Testis (tissue), 3 donors: Measurements from ENCODE around the gene XPC. TPM values are rescaled to one million over a fixed set of nuclear protein-coding genes. Genes with fewer than 3 reads are reported as not detected.

ENCODE experiments used
- DNase-seq: peaks from one replicate; pipeline ENCODE4 v3.0.0-alpha.2; 2019
- H3K27ac ChIP-seq, 2 donors: fragments of 200-600 bp; sonication (generic); one replicate each; pipeline ENCODE4 v1.5.1; 2019
- H3K27me3 ChIP-seq: fragments of 200-600 bp; sonication (generic); one replicate; pipeline ENCODE4 v1.5.1; 2019
- H3K36me3 ChIP-seq: fragments of 200-600 bp; sonication (generic); one replicate; pipeline ENCODE4 v1.5.1; 2017; ENCODE audit warnings: low read depth; ENCODE audit errors: missing control alignments
- H3K4me1 ChIP-seq: fragments of 200-600 bp; sonication (generic); one replicate; pipeline ENCODE4 v1.5.1; 2019
- H3K4me3 ChIP-seq, 2 donors: fragments of 200-600 bp; sonication (generic); one replicate each; pipeline ENCODE4 v1.5.1; 2017 to 2019
- H3K9me3 ChIP-seq: fragments of 200-600 bp; sonication (generic); one replicate; pipeline ENCODE4 v1.5.1; 2017
- CTCF ChIP-seq, 3 experiments: fragments of 450-650 bp in 2 of 3; fragments of 200-600 bp in 1 of 3; sonication (generic) in 1 of 3; IDR thresholded peaks; one replicate each; pipeline ENCODE4 v1.5.1; 2016 to 2019; ENCODE audit warnings: antibody characterized with exemption in 3 of 3, mild to moderate bottlenecking in 2 of 3, moderate library complexity in 1 of 3
- POLR2A ChIP-seq: fragments of 450-650 bp; IDR thresholded peaks from one replicate; pipeline ENCODE4 v1.6.1; 2017; ENCODE audit warnings: antibody characterized with exemption, mild to moderate bottlenecking, moderate library complexity
- WGBS, 2 donors: methylation state at CpG; one replicate each; pipeline ENCODE4 v1.1.5; 2018; 5-methylcytosine and 5-hydroxymethylcytosine counted together
- intact Hi-C: fragments of 100-400 bp; cut with DNase I; formaldehyde crosslinking; loops from one replicate; pipeline ENCODE4 v1.15.1; 2023; ENCODE audit warnings: low total_unique reads
- polyA plus RNA-seq: library from polyadenylated mRNA; stranded (reverse); fragments of 350-450 nt; fragmentation: Illumina TruSeq; extraction: RNeasy Lipid Tissue Mini Kit (QIAGEN cat#74804); gene quantifications from one replicate; pipeline ENCODE4 v1.2.3, GENCODE V29; 2014; ENCODE audit warnings: low read depth, low replicate concordance; ENCODE audit not compliant: insufficient read depth
- total RNA-seq, 2 donors: library from RNA; depleted of rRNA; stranded (reverse); fragments of >200 nt; gene quantifications; one replicate each; pipeline ENCODE4 v1.2.3, GENCODE V29; 2016

XPC gene
- total and polyA plus RNA-seq, 3 donors from 2014 or later: 25.1 to 54.1 (median 48.7) TPM

- Histone ChIP-seq H3K4me3 (no peak overlapping the region), H3K9me3 (no peaks in the 10 kb centered on the region), H3K36me3 (no peaks in the 10 kb centered on the region), H3K27ac (peak overlapping the region in 1 of 2 donors; percentile 66), H3K4me1 (peaks cover 12% of the 10 kb centered on the region), H3K27me3 (no peaks in the 10 kb centered on the region)
- DNase-seq: no peak
- 80 to 81% methylated on average over 8 of the region's 8 CpGs for WGBS, 2 donors
- intact Hi-C loops: no loop called here
- TF ChIP-seq POLR2A (no peak), CTCF (IDR thresholded peaks at IDR 0.05) (no peak)
Observed at GRCh38 chr3:14142567-14143270, 35.7 kb downstream of the XPC start.

GRCh38 chr3:14141602-14142341 is 36.6 kb downstream of the XPC start:
- H3K4me3 ChIP-seq: no peak overlapping the region

GRCh38 chr3:14141144-14141543 is 37.3 kb downstream of the XPC start:
- Histone ChIP-seq H3K36me3 (no peaks in the 10 kb centered on the region), H3K27me3 (no peaks in the 10 kb centered on the region), H3K27ac (no peak overlapping the region), H3K4me1 (peaks cover 12% of the 10 kb centered on the region), H3K4me3 (no peak overlapping the region), H3K9me3 (no peaks in the 10 kb centered on the region)
- intact Hi-C loops: no loop called here
- 57 to 65% methylated on average over 2 of the region's 2 CpGs for WGBS, 2 donors
- DNase-seq: no peak
- TF ChIP-seq CTCF (IDR thresholded peaks at IDR 0.05) (no peak), POLR2A (no peak)

More at GRCh38 chr3:14141602-14142341, 36.6 kb downstream of the XPC start:
- Histone ChIP-seq H3K27ac (no peak overlapping the region), H3K9me3 (no peaks in the 10 kb centered on the region), H3K27me3 (no peaks in the 10 kb centered on the region), H3K4me1 (peaks cover 12% of the 10 kb centered on the region), H3K36me3 (no peaks in the 10 kb centered on the region)
- 88 to 90% methylated on average over 18 to 19 of the region's 19 CpGs for WGBS, 2 donors
- intact Hi-C loops: no loop called here
- no peak for TF ChIP-seq POLR2A
- no peak for TF ChIP-seq CTCF (IDR thresholded peaks at IDR 0.05)
- DNase-seq: no peak

GRCh38 chr3:14140668-14141067 is 37.7 kb downstream of the XPC start:
- no peak for DNase-seq
- no peak for TF ChIP-seq POLR2A
- TF ChIP-seq CTCF (IDR thresholded peaks at IDR 0.05): no peak
- no peaks in the 10 kb centered on the region for H3K9me3 ChIP-seq
- no peaks in the 10 kb centered on the region for H3K27me3 ChIP-seq
- whole genome bisulfite sequencing, 2 donors: 89 to 93% methylated on average over 2 of the region's 2 CpGs
- H3K27ac ChIP-seq: no peak overlapping the region
- H3K4me1 ChIP-seq: peaks cover 12% of the 10 kb centered on the region
- intact Hi-C loops: no loop called here
- H3K36me3 ChIP-seq: no peaks in the 10 kb centered on the region
- no peak overlapping the region for H3K4me3 ChIP-seq
